Measurements from ENCODE around the gene NTN4.
"Not testable (repeated sequence)": the region's sequence is repeated elsewhere in the genome, so short reads cannot be mapped to it uniquely, and the experiment has no call there.

Gene NTN4

GRCh38 chr12:95755261-95755865 lies 35.2 kb downstream of the NTN4 start:
- no peak for DNase-seq (ENCODE audit: low read depth, low spot score)

- DNase-seq (ENCODE audit: low read depth, low spot score) = not testable (repeated sequence)
Observed at GRCh38 chr12:95746062-95746461, 44.5 kb downstream of the NTN4 start.

DNA sequence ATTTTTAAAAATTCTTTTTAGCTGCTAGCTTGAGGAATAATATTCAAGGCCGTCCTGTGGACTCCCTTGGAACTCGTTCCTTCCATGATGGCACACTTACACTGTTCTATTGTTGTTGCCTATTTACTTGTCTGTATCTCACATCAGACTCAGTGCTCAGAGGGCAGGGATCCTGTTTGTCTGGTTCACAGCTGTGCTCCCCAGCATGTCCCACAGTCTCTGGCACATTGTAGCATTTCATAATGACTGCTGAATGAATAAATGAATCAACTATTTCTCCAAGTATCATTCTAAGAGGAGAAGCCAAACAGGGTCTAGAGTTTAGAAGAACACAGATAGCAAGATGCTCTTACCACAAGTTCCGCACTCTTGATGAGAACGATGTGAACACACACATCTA lies 48.0 kb downstream of the NTN4 start:
- DNase-seq (ENCODE audit: low read depth, low spot score) = no peak

DNA sequence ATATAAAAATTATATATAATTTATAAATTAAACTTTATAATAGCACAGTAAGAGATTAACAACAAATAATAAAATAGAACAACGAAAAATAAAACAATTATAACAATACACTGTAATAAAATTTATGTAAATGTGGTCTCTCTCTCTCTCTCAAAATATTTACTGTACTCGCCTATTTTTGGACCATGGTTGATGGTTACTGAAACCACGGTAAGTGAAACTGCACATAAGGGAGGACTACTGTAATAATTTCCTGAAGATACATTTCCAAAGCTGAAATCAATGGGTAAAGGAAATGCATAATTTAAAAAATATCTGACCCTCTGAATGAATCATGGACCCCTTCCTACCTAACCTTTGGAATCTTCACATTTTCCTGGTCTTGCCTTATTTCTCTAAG lies 48.9 kb downstream of the NTN4 start:
- DNase-seq (ENCODE audit: low read depth, low spot score) = no peak

DNA sequence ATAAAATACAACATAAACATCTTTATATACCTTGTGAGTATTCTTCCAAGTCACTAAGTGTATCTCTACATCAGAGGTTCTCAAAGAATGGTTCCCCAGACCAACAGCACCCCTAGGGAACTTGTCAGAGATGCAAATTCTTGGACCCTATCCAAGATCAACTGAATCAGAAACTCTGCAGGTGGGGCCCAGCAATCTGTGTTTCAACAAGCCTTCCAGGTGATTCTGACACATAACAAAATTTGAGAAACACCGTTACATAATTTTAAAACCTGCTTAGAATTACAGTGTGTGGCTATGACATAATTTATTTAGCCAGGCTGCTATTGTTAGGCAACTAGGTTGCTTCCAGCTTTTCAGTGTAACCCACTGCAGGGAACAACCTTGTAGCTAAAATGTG lies 49.8 kb downstream of the NTN4 start:
- DNase-seq (ENCODE audit: low read depth, low spot score) = no peak

DNA sequence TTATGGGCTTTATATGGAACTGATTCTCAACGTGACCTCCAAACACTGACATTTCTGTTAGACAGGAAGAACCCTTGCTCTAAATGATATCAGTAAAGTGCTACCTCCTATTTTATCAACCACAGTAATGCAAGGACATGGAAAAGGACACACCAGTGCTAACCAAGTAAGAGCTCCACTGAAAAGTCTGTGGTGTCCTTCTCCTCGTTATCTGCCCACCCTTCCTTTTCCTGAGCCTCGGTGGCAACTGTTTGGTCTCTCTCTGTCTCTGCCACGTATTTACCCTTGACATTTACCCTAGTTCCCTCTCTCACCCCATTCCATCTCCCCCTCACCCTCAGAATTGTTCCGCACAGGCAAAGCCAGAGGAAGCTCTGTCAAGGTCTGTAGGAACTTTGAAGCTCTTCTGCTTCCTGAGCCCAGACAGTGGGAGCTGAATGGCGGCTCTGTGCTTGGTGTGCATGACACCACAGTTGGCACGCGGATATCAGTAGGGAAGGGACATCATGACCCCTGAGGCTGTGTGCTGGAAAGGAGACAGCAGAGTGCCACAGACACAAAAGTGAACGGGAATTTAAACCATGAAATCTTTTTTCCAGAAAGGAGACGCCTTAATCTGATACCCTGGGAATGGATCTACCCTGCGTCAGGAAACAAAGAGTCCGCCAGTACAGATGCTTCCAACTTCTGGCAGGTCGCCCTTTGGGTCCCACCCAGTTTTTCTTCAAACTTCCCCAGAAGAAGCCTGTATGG lies 50.8 kb downstream of the NTN4 start:
- no peak for DNase-seq (ENCODE audit: low read depth, low spot score)

GRCh38 chr12:95738024-95738611 lies 52.4 kb downstream of the NTN4 start:
- no peak for DNase-seq (ENCODE audit: low read depth, low spot score)

DNA sequence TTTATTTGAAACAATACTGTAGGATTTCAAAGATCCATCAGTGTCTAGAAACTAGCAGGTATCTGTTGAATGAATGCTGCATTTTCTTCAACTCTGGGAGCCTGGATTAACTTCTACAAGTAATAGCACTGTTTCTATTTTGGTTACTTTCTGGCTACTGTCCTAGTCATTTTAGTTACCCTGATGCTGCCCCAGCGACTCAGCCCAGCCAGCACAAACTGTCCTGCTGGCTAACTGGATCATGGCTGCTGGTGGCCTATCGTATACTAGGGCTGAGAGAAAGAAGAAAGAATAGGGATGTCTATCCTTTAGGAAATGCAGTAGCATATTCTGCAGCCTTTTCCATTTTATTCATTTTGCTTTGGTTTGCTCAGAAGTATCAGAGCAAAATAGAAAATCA lies 53.9 kb downstream of the NTN4 start:
- no peak for DNase-seq (ENCODE audit: low read depth, low spot score)

DNA sequence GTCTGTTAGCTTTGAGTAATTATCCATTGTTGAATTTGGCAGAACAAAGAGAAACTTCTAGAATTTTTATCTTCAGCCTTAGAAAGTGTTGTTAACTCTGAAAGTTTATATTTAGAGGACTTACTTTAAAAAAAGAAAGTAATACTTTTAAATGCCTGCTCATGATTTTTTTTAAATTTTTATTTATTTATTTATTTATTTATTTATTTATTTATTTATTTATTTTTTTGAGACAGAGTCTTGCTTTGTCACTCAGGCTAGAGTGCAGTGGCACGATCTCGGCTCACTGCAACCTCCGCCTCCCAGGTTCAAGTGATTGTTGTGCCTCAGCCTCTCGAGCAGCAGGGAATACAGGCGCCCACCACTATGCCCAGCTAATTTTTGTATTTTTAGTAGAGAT lies 54.8 kb downstream of the NTN4 start:
- DNase-seq (ENCODE audit: low read depth, low spot score) = not testable (repeated sequence)

- no peak for DNase-seq (ENCODE audit: low read depth, low spot score)
Observed at GRCh38 chr12:95733141-95733825, 57.3 kb downstream of the NTN4 start.

DNA sequence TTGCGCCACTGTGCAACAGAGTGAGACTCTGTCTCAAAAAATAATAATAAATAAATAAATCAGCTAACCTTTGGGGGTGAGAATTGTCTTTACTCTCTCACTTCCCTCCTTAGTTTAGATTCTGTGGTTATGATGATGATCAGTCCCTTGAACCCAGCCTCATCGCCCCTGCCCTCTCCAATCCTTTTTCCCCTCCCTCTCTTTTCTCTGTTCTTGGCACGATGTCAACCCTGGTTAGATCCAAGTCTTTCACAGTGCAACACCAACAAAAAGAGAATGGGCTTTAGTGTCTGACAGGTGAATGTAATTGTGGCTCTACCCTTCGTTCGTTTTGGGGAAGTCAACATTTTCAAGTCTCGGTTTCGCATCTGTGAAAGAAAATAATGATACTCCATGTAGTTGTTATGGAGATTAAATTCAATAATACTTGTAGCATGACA lies 59.0 kb downstream of the NTN4 start:
- DNase-seq (ENCODE audit: low read depth, low spot score) = no peak

DNA sequence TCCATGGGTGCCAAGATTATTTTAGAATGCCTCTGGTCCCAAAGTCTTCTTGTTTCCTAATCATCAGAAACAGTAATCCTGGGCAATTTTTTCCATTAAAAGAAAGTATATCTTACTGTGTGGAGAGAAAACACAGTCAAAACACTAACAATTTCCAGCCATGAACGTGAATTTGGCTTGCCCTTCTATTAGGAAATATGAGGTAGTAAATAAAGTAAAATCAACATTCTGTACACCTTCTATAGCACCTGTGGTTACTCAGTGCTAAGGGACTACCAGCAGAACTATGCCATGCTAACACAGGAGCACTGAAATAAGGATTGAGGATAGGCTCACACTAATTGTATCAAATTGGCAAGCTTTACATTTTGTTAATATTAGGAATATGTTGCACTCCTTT lies 60.1 kb downstream of the NTN4 start:
- DNase-seq (ENCODE audit: low read depth, low spot score) = no peak

- DNase-seq (ENCODE audit: low read depth, low spot score) = no peak
Observed at GRCh38 chr12:95726903-95727302, 63.7 kb downstream of the NTN4 start.

DNA sequence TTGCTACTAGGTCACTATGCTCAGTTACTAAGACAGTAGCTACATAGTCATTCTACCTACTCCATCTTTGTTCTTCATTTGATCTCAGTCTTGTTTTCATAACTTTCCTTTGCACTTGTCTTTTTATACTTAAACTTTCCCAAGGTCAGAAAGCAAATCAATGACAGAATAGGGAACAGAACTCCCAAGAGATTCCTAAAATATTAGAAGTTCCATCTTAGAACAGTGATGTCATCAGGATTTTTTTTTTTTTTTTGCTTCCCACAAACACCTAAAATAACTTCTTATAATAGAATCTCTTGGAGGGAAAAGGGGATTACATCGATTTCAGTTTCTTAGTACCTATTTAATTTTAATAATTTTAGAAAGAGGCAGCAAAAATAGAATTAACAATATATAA lies 65.8 kb downstream of the NTN4 start:
- DNase-seq (ENCODE audit: low read depth, low spot score) = no peak

- DNase-seq (ENCODE audit: low read depth, low spot score) = no peak
Observed at GRCh38 chr12:95723693-95724384, 66.7 kb downstream of the NTN4 start.

DNA sequence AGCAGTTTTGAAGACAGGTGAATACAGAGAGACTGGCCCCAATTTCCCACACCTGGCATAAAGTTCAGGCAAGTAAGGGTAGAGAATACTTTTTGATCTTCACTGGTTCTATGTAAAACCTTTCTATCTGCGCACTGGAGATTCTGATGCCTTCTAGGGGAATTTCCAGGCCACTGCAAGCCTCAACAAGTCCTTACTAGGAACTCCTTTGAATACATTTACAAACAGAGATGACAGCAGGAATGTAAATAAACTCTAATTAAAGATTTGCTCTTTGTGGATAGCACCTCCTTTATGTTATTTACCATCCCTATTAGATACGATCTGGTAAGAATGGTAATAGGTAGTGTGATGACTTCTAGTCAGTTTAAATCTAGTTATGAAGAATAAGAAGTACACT lies 69.2 kb downstream of the NTN4 start:
- no peak for DNase-seq (ENCODE audit: low read depth, low spot score)

GRCh38 chr12:95720146-95720545 lies 70.4 kb downstream of the NTN4 start:
- DNase-seq (ENCODE audit: low read depth, low spot score) = no peak

- no peak for DNase-seq (ENCODE audit: low read depth, low spot score)
Observed at GRCh38 chr12:95718772-95719171, 71.8 kb downstream of the NTN4 start.

- DNase-seq (ENCODE audit: low read depth, low spot score) = no peak
Observed at GRCh38 chr12:95718006-95718431, 72.5 kb downstream of the NTN4 start.

GRCh38 chr12:95717316-95717928 lies 73.1 kb downstream of the NTN4 start:
- DNase-seq (ENCODE audit: low read depth, low spot score) = no peak

DNA sequence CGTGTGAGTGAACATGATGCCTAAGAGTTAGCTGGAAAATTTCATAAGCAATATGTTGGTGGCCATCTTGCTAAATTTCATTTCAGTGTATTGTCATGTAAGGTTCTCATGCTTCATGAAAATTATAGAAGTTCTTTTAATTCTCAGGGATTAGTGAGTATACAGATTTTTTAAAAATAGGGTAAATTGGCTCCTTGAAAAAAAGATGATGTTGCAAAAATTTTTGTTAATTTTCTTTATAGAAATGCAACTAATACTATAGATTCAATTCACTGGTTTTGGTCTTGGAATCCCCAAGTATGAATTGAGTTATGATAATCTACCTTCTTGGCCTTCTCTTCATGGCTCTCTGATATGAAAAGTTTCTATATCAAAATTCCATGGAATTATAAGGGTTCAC lies 75.4 kb downstream of the NTN4 start:
- no peak for DNase-seq (ENCODE audit: low read depth, low spot score)
